Activated B cell treated with CpG ODN at 0.5 μM for 24 hours (primary cell): ENCODE results near the gene CD300LF. TPM values are rescaled to one million over a fixed set of nuclear protein-coding genes. Genes with fewer than 3 reads are reported as not detected.

Experiments used
- ATAC-seq: fragments of 200-7000 bp; cut with Tn5 transposase; one replicate; pipeline ENCODE4 v1.10.0; 2021; ENCODE audit warnings: low read depth, mild to moderate bottlenecking, moderate library complexity
- CTCF ChIA-PET: fragments of 350-600 bp; sonication (Branson Sonifier 250); formaldehyde crosslinking; loops from one replicate; lab custom pipeline; 2021; ENCODE audit warnings: antibody characterized with exemption; lab: Charles Lee
- POLR2A ChIA-PET: fragments of 350-600 bp; sonication (Branson Sonifier 250); formaldehyde crosslinking; loops from one replicate; lab custom pipeline; 2021; ENCODE audit warnings: antibody characterized with exemption; lab: Charles Lee
- DNase-seq: peaks from one replicate; pipeline ENCODE4 v3.0.0; 2022
- H3K27ac Mint-ChIP-seq: one replicate; pipeline ENCODE4 v1.8.0; 2020; ENCODE audit warnings: mixed read lengths
- H3K27me3 Mint-ChIP-seq: one replicate; pipeline ENCODE4 v1.8.0; 2021; ENCODE audit warnings: mixed read lengths
- H3K36me3 Mint-ChIP-seq: one replicate; pipeline ENCODE4 v1.8.0; 2021; ENCODE audit warnings: low read depth, mixed read lengths
- H3K4me1 Mint-ChIP-seq: one replicate; pipeline ENCODE4 v1.8.0; 2021; ENCODE audit warnings: mixed read lengths
- H3K4me3 Mint-ChIP-seq: one replicate; pipeline ENCODE4 v1.8.0; 2020; ENCODE audit warnings: mild to moderate bottlenecking, mixed read lengths
- H3K9me3 Mint-ChIP-seq: one replicate; pipeline ENCODE4 v1.8.0; 2020; ENCODE audit warnings: mixed read lengths
- CTCF ChIP-seq: fragments of 200-600 bp; IDR thresholded peaks from one replicate; pipeline ENCODE4 v1.8.0; 2022; ENCODE audit warnings: antibody characterized with exemption, mild to moderate bottlenecking
- intact Hi-C: fragments of 100-400 bp; cut with micrococcal nuclease; formaldehyde crosslinking; loops from one replicate; pipeline ENCODE4 v1.15.1; 2024
- total RNA-seq: library from RNA; stranded (reverse); gene quantifications from 2 replicates; pipeline ENCODE4 v1.2.3, GENCODE V29; 2022

CD300LF gene
- total RNA-seq, 1 donor from 2014 or later = 0.33 TPM

- intact Hi-C loops = no loop called here
- no peaks in the 10 kb centered on the region for H3K4me1 Mint-ChIP-seq
- DNase-seq (no peak), ATAC-seq (no peak)
- ChIA-PET POLR2A (no interaction called here), CTCF (no interaction called here)
- no peak overlapping the region for H3K27ac Mint-ChIP-seq
- TF ChIP-seq CTCF = no peak
- H3K9me3 Mint-ChIP-seq = no peaks in the 10 kb centered on the region
- no peak overlapping the region for H3K4me3 Mint-ChIP-seq
- H3K27me3 Mint-ChIP-seq = no peaks in the 10 kb centered on the region
- H3K36me3 Mint-ChIP-seq = no peaks in the 10 kb centered on the region
These were observed 11.2 kb upstream of the CD300LF start for GRCh38 chr17:74723891-74724290.

- intact Hi-C loops = no loop called here
- POLR2A ChIA-PET = no interaction called here
- H3K36me3 Mint-ChIP-seq = no peaks in the 10 kb centered on the region
These were observed 10.1 kb upstream of the CD300LF start for GRCh38 chr17:74722782-74723181.

GRCh38 chr17:74720506-74720905 lies 7.8 kb upstream of the CD300LF start:
- H3K9me3 Mint-ChIP-seq = no peaks in the 10 kb centered on the region
- ChIA-PET CTCF (no interaction called here), POLR2A (no interaction called here)
- TF ChIP-seq CTCF = no peak
- H3K4me1 Mint-ChIP-seq = no peaks in the 10 kb centered on the region
- DNase-seq (no peak), ATAC-seq (no peak)
- H3K27me3 Mint-ChIP-seq = no peaks in the 10 kb centered on the region
- H3K4me3 Mint-ChIP-seq = no peak overlapping the region
- intact Hi-C loops = no loop called here
- no peaks in the 10 kb centered on the region for H3K36me3 Mint-ChIP-seq
- no peak overlapping the region for H3K27ac Mint-ChIP-seq

More at GRCh38 chr17:74722782-74723181, 10.1 kb upstream of the CD300LF start:
- Mint-ChIP-seq H3K27me3 (no peaks in the 10 kb centered on the region), H3K4me1 (no peaks in the 10 kb centered on the region), H3K9me3 (no peaks in the 10 kb centered on the region), H3K27ac (no peak overlapping the region), H3K4me3 (no peak overlapping the region)
- TF ChIP-seq CTCF = no peak
- CTCF ChIA-PET = no interaction called here
- ATAC-seq (no peak), DNase-seq (no peak)

GRCh38 chr17:74715144-74715543 lies 2.4 kb upstream of the CD300LF start:
- ATAC-seq = no peak
- TF ChIP-seq CTCF = no peak
- Mint-ChIP-seq H3K27me3 (no peaks in the 10 kb centered on the region), H3K36me3 (no peaks in the 10 kb centered on the region), H3K4me1 (peaks cover 22% of the 10 kb centered on the region), H3K9me3 (no peaks in the 10 kb centered on the region), H3K27ac (no peak overlapping the region), H3K4me3 (no peak overlapping the region)
- intact Hi-C loops = no loop called here
- CTCF ChIA-PET = no interaction called here
- DNase-seq = no peak
- POLR2A ChIA-PET = no interaction called here

GRCh38 chr17:74713171-74713755 lies 540 bp upstream of the CD300LF start:
- DNase-seq (no peak), ATAC-seq (peak; percentile 28)
- H3K27me3 Mint-ChIP-seq = no peaks in the 10 kb centered on the region
- no peak for TF ChIP-seq CTCF
- H3K9me3 Mint-ChIP-seq = no peaks in the 10 kb centered on the region
- no peaks in the 10 kb centered on the region for H3K36me3 Mint-ChIP-seq
- H3K27ac Mint-ChIP-seq = peak overlapping the region; percentile 53
- peaks cover 22% of the 10 kb centered on the region for H3K4me1 Mint-ChIP-seq
- CTCF ChIA-PET = interaction anchor here (1.9 kb wide), 1 partner anchor 23 kb away, joined by 6 read pairs; the partner anchor contains the start of gene RAB37
- POLR2A ChIA-PET = interaction anchor here (0.6 to 1.0 kb wide), 3 partner anchors 23 to 28 kb away, joined by 3 to 8 read pairs (median 4); partner anchors contain the start of gene RAB37
- intact Hi-C loops = no loop called here
- H3K4me3 Mint-ChIP-seq = peak overlapping the region; percentile 25
